ENCODE measurements around the gene KCTD13.

GRCh38 chr16:29916979-29917378 lies 9.0 kb downstream of the KCTD13 start:
- no peak for TF ChIP-seq CTCF (IDR thresholded peaks at IDR 0.05 in 4 of 5, conservative IDR thresholded peaks at IDR 0.05 in 1 of 5)
- TF ChIP-seq POLR2A (IDR thresholded peaks at IDR 0.05): no peak

All from gastrocnemius medialis (tissue), 4 donors.